RKO (cell line): ENCODE measurements around the gene SHC1.

ENCODE experiments used
- DNase-seq: peaks from one replicate; pipeline ENCODE4 v3.0.0-alpha.2; 2016; ENCODE audit warnings: low spot score

Gene SHC1, protein sequence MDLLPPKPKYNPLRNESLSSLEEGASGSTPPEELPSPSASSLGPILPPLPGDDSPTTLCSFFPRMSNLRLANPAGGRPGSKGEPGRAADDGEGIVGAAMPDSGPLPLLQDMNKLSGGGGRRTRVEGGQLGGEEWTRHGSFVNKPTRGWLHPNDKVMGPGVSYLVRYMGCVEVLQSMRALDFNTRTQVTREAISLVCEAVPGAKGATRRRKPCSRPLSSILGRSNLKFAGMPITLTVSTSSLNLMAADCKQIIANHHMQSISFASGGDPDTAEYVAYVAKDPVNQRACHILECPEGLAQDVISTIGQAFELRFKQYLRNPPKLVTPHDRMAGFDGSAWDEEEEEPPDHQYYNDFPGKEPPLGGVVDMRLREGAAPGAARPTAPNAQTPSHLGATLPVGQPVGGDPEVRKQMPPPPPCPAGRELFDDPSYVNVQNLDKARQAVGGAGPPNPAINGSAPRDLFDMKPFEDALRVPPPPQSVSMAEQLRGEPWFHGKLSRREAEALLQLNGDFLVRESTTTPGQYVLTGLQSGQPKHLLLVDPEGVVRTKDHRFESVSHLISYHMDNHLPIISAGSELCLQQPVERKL

DNA sequence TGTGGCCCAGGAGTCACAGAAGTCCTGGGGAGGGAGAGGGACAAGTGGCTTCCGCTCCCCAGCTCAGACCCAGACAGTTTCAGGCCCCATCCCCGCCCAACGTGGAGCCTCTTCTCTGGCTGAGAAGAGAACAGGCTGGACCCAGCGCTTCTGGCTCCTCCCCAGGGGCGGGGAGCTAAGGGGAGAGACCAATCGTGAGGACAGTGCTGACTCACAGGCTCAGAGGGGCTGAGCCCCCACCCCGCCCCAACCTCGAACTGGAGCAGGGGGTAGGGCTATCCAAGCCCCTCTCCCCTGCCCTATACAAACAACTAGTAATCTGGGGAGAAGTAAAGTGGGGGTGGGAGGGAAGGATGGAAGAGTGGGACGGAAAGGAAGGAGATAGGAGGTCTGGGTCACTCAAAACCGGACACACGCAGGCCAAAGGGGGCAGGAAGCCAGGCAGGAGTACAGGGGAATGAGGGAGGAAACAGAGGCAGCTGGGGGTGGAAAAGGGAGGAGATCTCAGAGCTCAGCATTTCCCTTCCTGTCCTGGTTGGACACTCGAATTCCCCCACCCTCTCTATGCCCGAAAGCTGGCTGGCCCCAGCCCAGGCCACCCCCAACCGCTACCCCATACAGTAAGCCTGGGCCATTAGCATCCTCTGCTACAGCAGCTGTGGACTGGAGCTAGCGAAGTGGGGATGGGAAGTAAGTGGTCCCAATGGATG, at the start of gene SHC1:
Gene SHC1, minus strand, starts transcription at position 117 of the 710 bp plus-strand sequence. CDS start 221 bp downstream, outside the sequence.
- DNase-seq = peak; percentile 96

- no peak for DNase-seq
Measured at GRCh38 chr1:155019377-155020245, 49.1 kb upstream of the SHC1 start.

GRCh38 chr1:155018617-155019348, 48.2 kb upstream of the SHC1 start:
- no peak for DNase-seq

GRCh38 chr1:155017946-155018316, 47.4 kb upstream of the SHC1 start:
- DNase-seq = no peak

DNA sequence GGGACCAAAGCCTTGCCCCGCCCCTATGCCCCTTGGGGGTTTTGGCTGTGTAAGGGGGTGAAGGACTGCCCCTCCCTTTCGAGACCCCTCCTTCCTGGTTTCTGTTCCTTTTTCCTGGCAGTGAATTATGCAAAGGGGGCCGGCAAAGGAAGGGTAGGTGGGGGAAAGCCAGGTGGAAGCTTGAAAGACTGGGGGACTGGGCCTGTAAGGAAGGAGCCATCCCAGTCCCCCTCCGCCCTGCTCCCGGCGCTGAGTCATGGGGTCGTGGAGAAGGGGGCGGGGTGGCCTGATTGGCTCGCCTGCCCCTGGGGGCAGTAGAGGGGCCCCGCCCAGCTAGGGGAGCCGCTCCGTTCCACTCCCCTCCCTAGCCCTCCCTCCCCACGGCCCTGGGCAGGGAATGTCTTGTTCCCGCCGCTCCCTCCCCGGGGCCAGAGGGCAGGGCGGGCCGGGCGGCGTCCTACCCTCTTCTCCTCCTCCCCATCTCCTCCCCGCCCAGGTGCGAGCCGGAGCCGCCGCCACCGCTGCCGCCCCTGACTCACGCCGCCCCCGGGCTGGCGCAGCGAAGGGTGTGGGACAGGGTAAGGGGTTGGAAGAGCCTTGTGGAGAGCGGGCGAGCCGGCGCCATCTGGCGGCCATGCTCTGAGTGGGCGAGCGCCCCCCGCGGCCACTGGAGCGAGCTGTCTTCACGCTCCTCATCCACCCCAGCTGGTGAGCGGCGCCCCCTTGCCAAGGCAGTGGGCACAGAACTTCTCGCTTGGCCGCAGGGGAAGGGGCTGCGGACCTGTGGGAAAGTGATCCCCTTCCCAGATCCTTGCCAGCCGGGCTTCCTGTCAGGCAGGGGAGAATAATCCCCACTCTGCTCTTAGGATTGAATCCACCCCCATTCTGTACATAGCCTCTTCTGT, 46.7 kb upstream of the SHC1 start:
- peak; percentile 92 for DNase-seq

GRCh38 chr1:155016231-155016831, 45.8 kb upstream of the SHC1 start:
- no peak for DNase-seq

DNA sequence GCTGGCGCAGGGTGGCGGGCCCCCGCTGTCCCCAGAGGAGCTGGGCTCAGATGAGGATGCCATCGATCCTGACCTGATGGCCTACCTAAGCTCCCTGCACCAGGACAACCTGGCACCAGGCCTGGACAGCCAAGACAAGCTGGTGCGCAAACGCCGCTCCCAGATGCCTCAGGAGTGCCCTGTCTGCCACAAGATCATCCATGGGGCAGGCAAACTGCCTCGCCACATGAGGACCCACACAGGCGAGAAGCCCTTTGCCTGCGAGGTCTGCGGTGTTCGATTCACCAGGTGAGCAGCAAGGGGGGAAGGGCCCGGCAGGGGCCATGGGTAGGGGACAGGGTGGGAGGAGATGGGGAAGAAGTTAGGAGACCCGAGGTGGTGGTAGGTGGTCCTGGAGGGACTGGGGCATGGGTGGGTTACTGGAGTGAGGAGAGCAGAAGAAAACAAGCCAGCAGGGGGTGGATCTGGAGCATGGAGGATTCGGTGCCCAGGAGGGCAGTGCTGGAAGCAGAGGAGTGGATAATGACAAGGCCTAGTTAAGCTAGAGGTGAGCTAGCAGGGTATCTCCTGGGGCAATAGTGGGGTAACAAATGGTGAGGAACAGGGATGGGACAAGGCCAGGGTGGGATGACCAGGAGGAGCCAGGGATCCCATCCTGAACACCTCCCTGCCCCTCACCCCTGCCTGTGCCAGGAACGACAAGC, 45.1 kb upstream of the SHC1 start:
- DNase-seq = no peak

GRCh38 chr1:155014709-155015508, 44.4 kb upstream of the SHC1 start:
- no peak for DNase-seq

GRCh38 chr1:155013632-155014031, 43.1 kb upstream of the SHC1 start:
- DNase-seq = no peak

DNA sequence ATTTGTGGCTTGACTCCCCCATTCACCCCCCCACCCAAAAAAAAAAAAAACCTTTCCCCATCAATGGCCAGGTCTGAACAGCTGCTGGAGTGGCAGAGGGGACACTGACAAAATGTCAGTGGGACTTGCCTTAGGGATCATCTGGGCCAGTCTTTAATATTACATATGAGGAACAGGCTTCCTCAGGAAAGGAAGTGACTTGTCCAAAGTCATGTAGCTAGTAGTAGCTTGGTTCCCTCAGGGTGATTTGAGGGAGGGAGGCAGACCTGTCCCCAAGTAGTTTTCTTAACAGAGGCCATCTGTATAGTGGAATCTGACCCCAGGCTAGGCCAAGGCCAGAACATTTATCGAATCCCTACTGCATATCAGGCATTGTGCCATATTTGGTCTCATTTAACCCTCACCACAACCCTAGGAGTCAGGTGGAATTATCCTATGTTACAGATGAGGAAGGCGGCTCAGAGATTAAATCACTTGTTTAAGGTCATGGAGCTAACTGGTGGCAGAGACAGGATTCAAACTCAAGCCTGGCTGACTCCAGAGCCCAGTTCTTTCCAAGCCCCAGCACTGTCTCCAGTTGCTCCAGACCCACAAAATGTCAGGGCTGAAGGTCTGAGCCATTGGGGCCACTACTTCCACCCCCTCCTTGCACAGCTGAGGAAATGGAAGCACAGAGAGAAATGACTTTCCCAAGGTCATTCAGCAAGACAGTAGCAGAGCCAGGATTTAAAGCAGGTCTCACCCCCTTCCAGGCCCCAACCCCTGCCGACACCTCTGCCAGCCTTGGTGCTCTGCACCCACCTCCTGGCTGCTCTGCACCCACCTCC, 42.4 kb upstream of the SHC1 start:
- DNase-seq = no peak

DNA sequence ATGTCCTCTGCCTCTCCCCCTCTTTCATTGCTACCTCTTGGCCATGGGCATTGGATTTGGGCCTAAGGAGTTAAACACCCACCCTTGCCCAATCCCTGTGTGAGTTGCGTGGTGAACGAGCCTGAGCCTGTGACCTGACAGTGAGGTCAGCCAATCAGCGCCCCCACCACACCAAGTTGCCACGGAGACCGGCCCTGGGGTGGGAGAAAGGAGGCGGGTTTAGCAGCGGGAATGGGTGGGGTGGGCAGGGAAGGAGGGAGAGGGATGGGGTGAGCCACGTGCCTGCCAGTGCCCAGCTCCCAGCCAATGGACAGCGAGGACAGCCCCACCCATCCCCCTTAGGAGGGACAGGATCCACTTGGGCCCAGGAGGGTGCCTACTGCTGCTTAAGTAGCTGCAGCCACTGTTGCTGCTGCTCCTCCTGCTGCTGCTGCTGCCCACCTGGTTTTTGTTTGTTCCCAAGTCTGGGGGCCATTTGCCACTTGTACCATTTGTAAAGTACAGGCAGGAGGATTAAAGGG, 41.5 kb upstream of the SHC1 start:
- DNase-seq = no peak

- no peak for DNase-seq
Measured at GRCh38 chr1:155011437-155012025, 41.0 kb upstream of the SHC1 start.

DNA sequence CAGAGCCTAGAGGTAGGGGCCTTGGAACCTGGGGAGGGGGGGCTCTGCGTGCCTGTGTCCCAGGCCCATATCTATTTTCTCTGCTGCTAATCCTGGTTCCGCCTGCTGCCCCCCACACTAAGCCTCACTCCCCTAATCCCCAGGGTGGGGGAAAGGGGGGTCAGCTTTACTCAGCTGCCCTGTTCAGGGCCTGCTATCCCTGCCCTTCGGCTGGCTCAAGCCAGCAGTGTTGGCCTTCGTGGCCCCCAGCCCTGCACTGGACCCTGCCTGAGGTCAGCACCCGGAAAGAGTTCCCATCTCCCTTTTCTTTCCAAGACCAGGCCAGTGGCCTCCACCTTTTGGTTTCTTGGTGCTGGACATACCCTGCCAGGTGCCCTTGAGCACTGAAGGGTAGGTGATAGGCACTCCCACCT, 40.5 kb upstream of the SHC1 start:
- DNase-seq = no peak

GRCh38 chr1:155010211-155010918, 39.8 kb upstream of the SHC1 start:
- DNase-seq = no peak

DNA sequence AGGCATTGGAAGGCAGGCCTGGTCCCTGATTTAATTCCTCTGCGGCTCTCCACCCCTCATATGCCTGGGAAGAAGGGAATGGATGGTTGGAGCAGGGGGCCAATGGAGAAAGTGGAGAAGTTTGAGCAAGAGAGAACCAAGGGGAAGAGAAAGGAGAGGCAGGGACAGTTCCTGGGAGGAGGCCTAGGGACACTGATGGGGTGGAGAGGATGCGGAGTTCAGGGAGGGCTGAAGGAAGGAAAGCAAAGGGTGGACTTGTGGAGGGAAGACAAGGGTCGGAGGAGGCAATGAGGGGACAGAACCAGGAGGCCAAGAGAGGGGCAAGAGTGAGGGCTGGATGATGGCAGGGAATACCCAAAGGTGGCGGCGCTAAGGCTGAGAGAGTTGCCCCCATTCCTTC, 39.2 kb upstream of the SHC1 start:
- DNase-seq = no peak

DNA sequence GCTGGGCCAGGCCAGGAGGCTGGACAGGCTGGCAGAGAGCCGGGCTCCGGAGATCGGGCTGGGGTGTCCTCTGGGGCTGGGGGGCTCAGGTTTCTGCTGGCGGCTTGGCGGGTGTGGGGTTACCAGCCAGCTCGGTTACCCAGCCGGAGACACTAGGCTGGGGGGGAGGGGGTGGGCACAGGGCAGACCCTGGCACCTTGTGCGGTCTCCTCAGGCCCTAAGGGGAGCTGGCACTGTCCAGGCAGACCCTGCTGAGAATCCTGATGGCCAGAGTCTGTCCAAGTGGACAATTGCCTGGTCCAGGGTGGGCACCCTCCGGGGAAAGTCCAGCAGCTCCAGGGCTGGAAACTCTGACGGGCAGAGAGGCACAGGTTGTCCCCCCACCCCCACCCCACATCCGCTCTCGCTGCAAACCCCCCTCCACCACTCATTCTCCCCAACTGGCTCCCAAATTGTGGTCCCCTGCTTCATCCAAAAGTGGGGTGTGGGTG, 38.7 kb upstream of the SHC1 start:
- DNase-seq = no peak
